Measurements from ENCODE around the gene TMEM30A.

TMEM30A gene

GRCh38 chr6:75280131-75280855 is 4.3 kb downstream of the TMEM30A start:
- no peak for TF ChIP-seq CTCF (IDR thresholded peaks at IDR 0.05; ENCODE audit: low read length, missing control alignments)
- H3K4me3 ChIP-seq (replicated peaks; ENCODE audit: low read depth, low read length) = peak overlapping the region; percentile 5
- no peak for DNase-seq (ENCODE audit: low read depth)

- no peak for TF ChIP-seq CTCF (IDR thresholded peaks at IDR 0.05; ENCODE audit: low read length, missing control alignments)
- no peak for DNase-seq (ENCODE audit: low read depth)
- no peak overlapping the region for H3K4me3 ChIP-seq (replicated peaks; ENCODE audit: low read depth, low read length)
These were observed 5.2 kb downstream of the TMEM30A start for GRCh38 chr6:75279418-75279817.

- DNase-seq (ENCODE audit: low read depth) = no peak
- no peak for TF ChIP-seq CTCF (IDR thresholded peaks at IDR 0.05; ENCODE audit: low read length, missing control alignments)
- no peak overlapping the region for H3K4me3 ChIP-seq (replicated peaks; ENCODE audit: low read depth, low read length)
These were observed 6.0 kb downstream of the TMEM30A start for GRCh38 chr6:75278474-75279077.

GRCh38 chr6:75275067-75275466 is 9.5 kb downstream of the TMEM30A start:
- peak; percentile 36 for DNase-seq (ENCODE audit: low read depth)
- TF ChIP-seq CTCF (IDR thresholded peaks at IDR 0.05; ENCODE audit: low read length, missing control alignments) = no peak
- no peak overlapping the region for H3K4me3 ChIP-seq (replicated peaks; ENCODE audit: low read depth, low read length)

- H3K4me3 ChIP-seq (replicated peaks; ENCODE audit: low read depth, low read length) = no peak overlapping the region
- TF ChIP-seq CTCF (IDR thresholded peaks at IDR 0.05; ENCODE audit: low read length, missing control alignments) = no peak
- DNase-seq (ENCODE audit: low read depth) = no peak
These were observed 11.6 kb downstream of the TMEM30A start for GRCh38 chr6:75273009-75273408.

DNA sequence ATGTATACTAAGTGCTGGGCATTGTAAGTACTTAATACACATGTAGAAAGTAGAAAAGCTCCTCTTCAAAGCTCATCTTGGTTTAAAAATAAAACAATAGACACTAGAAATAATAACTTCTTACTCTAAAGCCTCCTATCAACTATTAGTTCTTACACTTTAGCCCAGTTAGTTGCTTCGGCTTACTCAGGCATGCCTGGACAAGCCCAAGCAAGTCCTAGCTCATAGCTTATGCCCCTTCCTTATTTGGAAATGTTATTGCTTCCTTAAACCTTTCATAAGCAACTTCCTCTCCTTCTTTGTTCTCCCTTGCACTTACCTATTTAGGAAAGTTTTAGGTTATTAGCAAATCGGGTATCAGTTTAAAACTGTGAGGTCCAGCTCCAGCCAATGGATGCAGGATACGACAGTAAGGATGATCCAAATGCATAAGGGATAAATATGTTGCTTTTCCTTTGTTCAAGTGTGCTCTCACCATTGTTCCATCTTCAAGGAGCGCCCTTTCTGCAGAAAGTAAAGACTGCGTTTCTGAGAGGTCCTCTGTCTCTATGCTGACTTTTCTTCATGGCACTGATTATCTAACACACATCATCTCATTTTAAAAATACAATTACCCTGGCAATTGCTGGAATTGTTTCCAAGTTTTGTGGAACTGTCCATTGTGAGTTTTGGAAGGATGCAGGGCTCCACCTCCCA is 12.3 kb downstream of the TMEM30A start:
- TF ChIP-seq CTCF (IDR thresholded peaks at IDR 0.05; ENCODE audit: low read length, missing control alignments) = no peak
- H3K4me3 ChIP-seq (replicated peaks; ENCODE audit: low read depth, low read length) = no peak overlapping the region
- DNase-seq (ENCODE audit: low read depth) = peak; percentile 63
